ENCODE measurements around the gene HSPBAP1.

- no peak for TF ChIP-seq POLR2A (IDR thresholded peaks at IDR 0.05; ENCODE audit: low read depth, low read length)
- TF ChIP-seq POLR2AphosphoS5 (IDR thresholded peaks at IDR 0.05; ENCODE audit: low read depth, low read length), result no peak
Measured at GRCh38 chr3:122786066-122786465, 7.6 kb downstream of the HSPBAP1 start.
